Epithelial cell of esophagus (primary cell): ENCODE measurements around the gene APOL4.

Experiments
- DNase-seq: peaks from one replicate; pipeline ENCODE4 v3.0.0; 2010; ENCODE audit warnings: low read depth
- H3K4me3 ChIP-seq: 2 replicates; pipeline ENCODE4 v1.5.1; 2011; ENCODE audit warnings: mild to moderate bottlenecking, low read length, control low read depth
- CTCF ChIP-seq: IDR thresholded peaks from 2 replicates; pipeline ENCODE4 v1.5.1; 2011; ENCODE audit warnings: low read depth, mild to moderate bottlenecking, low read length, control low read depth, inconsistent platforms; ENCODE audit not compliant: insufficient read depth; ENCODE audit errors: missing control alignments

Gene APOL4

GRCh38 chr22:36141481-36141880, 60.1 kb downstream of the APOL4 start:
- no peak for DNase-seq
- TF ChIP-seq CTCF = no peak
- no peak overlapping the region for H3K4me3 ChIP-seq
